T1000 (cell line): Measurements from ENCODE around the gene COL21A1.
A peak's percentile ranks its signal among the peaks of the same experiment; 100 is the strongest.
"Not testable (repeated sequence)": the region's sequence is repeated elsewhere in the genome, so short reads cannot be mapped to it uniquely, and the experiment has no call there.

Experiments used
- DNase-seq: peaks from one replicate; lab custom pipeline; 2025; ENCODE audit warnings: mixed read lengths; lab: John Stamatoyannopoulos, UW

COL21A1 gene

DNA sequence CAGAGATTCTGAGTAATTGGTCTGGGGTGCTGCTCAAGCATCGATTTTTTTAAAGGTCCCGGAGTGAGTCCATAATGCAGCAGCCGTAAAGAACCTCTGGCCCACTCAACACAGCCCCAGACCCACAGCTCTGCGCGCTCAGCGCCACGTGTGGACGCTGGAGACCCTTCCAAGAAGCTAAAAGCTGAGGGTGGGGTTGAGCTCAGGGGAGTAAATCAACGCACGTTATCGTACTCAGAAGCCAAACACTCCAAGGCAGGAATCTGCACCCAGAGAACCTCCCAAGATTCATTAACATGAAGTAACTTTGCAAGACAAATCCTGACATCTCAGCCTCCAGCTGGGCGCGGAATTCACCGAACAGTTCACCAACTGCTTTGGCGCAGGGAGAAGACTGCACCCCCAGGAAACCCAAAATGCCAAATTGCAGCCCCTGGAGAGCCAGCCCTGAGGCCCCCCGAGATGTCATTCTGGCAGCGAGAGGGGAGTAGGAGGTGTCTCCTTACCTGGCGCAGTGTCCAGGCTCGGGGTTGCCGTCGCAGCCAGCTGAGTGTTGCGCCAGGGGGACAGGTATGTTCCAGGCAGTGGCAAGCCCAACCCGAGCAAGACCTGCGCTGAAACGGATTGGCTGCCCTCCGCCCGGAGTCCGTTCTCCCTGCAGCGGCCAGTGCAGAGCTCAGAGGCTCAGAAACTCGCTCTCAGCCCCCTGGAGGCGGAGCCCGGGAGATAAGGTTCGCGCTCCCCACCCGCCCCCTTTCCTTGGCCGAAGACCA is at the start of gene COL21A1:
Gene COL21A1 (minus strand): TSS at position 700 of the 773 bp plus-strand sequence. CDS start 64,962 bp downstream, outside the sequence.
- no peak for DNase-seq

GRCh38 chr6:56293781-56294180 is 46.4 kb upstream of the COL21A1 start:
- no peak for DNase-seq

- DNase-seq: peak; percentile 13
Observed at GRCh38 chr6:56292505-56293181, 45.3 kb upstream of the COL21A1 start.

- DNase-seq: no peak
Observed at GRCh38 chr6:56291302-56291917, 44.0 kb upstream of the COL21A1 start.

- no peak for DNase-seq
Observed at GRCh38 chr6:56289721-56290120, 42.3 kb upstream of the COL21A1 start.

DNA sequence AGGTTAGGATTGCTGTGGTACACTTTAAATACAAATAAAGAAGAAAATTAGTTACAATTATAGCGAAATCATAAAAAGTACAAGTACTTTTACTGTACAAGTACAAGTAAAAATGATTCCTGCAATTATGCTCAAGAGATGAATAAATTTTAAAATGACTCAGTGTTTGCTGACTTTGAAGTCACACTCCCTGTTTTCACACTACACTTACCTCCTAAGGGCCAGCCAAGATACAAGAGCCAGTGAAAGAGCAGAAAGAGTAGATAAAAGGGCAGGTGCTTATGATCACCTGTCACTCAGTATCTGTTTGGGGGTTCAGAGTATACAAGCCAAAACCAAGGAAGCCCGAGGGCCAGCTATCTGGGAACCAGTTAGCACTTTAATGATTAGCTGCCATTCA is 41.0 kb upstream of the COL21A1 start:
- DNase-seq: no peak

GRCh38 chr6:56282391-56282790 is 35.0 kb upstream of the COL21A1 start:
- DNase-seq: no peak

GRCh38 chr6:56280126-56280525 is 32.7 kb upstream of the COL21A1 start:
- no peak for DNase-seq

- DNase-seq: no peak
Observed at GRCh38 chr6:56279331-56280080, 32.1 kb upstream of the COL21A1 start.

GRCh38 chr6:56278171-56278591 is 30.8 kb upstream of the COL21A1 start:
- DNase-seq: no peak

- DNase-seq: no peak
Observed at GRCh38 chr6:56270812-56271441, 23.5 kb upstream of the COL21A1 start.

DNA sequence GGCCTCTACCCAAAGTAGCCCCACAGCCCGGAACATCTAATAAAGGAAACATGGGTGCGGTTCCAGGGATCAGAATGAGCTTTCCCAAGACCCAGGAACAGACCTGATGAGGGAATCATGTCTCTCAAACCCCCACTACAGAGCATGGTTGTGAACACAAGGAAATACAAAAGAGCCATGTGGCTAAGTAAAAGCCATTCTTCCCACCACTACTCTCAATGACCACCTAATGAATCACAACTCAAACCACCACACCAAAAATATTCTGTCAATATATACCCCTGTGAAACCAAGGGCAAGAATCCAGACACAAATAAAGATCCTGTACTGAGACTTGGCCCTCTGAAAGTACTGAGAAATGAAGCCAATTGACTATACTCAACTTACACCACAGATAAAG is 20.9 kb upstream of the COL21A1 start:
- DNase-seq: no peak

- DNase-seq: no peak
Observed at GRCh38 chr6:56266011-56266410, 18.6 kb upstream of the COL21A1 start.

- DNase-seq: no peak
Observed at GRCh38 chr6:56263596-56264315, 16.4 kb upstream of the COL21A1 start.

GRCh38 chr6:56260593-56260992 is 13.2 kb upstream of the COL21A1 start:
- DNase-seq: not testable (repeated sequence)

DNA sequence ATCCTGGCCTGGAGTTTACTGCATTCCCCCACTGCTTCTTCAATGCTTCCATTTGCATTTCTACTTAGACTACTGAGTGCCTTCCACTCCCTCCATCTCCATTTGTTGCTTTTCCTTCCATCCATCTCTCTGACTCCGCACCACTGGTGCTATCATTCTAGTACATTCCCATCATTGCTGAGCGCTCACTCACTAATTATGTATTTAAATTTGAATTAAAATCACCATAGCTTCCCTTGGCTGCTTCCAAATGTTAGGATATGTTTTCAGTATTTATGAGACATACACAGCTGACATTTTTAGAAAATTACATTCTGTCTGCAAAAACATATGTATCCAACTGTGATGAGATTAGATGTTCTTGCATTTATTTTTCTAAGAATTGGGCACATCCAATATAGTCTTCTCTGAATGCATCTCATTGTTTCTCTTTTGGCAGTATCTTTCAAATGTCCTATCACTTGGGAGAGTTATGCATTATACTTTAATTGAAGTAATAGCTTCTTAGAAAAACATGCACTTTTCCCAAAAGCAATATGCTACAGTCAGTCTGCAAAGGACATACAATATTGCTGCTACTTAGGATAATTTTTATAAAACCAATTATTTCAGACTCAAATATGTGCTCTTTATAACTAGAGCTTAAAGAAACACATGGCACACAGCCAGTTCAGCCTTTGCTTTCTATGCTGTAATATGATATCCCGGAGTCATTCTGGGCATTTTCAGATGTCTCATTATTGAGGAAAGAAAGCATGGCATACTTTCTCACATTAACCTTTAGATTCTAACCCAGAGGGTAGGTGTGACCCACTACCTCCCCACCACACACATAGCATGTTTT is 12.1 kb upstream of the COL21A1 start:
- DNase-seq: no peak

- DNase-seq: no peak
Observed at GRCh38 chr6:56255349-56255748, 8.0 kb upstream of the COL21A1 start.

GRCh38 chr6:56250266-56250665 is 2.9 kb upstream of the COL21A1 start:
- DNase-seq: no peak

DNA sequence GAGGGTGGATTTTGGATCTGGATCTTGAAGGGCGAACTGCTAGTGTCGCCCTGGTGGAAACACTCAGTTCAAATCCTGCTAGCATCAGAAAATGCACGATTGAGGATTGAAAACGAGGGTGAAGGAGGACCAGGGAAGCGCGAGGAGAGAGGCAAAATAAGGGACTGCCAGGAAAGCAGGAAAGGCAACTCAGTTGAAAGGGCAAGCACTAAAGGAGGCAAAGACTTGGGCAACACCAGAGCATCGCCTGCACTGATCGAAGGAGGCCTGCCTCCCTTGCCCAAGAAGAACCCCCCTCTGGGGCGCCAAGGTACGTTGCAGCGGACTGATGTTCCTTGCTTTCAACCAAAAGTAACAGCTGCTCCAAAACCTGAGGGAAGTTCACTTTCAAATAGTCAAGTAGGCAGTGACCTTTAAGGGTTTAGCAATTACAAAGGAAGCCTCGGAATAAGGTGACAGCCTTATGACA is 308 bp upstream of the COL21A1 start:
- no peak for DNase-seq

DNA sequence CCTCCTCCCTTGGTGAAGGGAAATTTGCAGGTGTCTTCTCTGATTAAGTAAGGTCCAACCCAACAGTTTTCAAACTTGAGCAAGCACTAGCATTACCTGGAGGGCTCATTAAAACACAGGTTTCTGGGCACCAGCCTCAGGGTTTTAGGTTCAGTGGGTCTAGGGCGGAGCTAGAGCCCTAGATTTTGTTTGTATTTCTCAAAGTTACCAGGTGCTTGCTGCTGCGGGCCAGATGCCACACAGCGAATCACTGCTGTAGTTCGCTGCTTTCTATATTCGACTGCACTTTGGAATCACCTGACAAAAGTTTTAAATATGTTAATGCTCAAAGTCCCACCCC is 869 bp downstream of the COL21A1 start:
- no peak for DNase-seq
